ENCODE results near the gene DTD1. TPM values are rescaled to one million over a fixed set of nuclear protein-coding genes. Genes with fewer than 3 reads are reported as not detected.

Gene DTD1
- total RNA-seq, 2 experiments from 2014 or later, result 18.7 to 22.4 TPM

Other genes starting within 250 kb of the DTD1 start
- gene DZANK1, start 121.0 kb upstream of the DTD1 start, total RNA-seq, result 1 to 10 TPM; 1.8 to 2.2 TPM
- gene POLR3F, start 120.7 kb upstream of the DTD1 start, total RNA-seq, result 1 to 10 TPM; 8.3 to 8.5 TPM
- gene RBBP9, start 90.8 kb upstream of the DTD1 start, total RNA-seq, result 10 to 100 TPM; 13.9 to 15.2 TPM
- gene SEC23B, start 80.1 kb upstream of the DTD1 start, total RNA-seq, result 10 to 100 TPM; 64.0 to 65.0 TPM
- gene SMIM26, start 20.6 kb upstream of the DTD1 start, total RNA-seq, result 10 to 100 TPM; 59.1 to 62.4 TPM
- not detected for gene SCP2D1, start 225.7 kb downstream of the DTD1 start, total RNA-seq